RWPE1 (cell line): Measurements from ENCODE around the gene SIGLEC7.

Source experiments
- CTCF ChIA-PET: fragments of 350-600 bp; sonication (Branson Sonifier 250); formaldehyde crosslinking; extraction: SDS; loops from one replicate; lab custom pipeline; 2021; lab: Yijun Ruan, JAX
- POLR2A ChIA-PET: fragments of 400-600 bp; formaldehyde crosslinking; extraction: SDS; loops from one replicate; lab custom pipeline; 2020; ENCODE audit warnings: antibody characterized with exemption; ENCODE audit not compliant: low non-redundant PET; lab: Yijun Ruan, JAX
- DNase-seq: peaks from one replicate; pipeline ENCODE4 v3.0.0; 2012; ENCODE audit warnings: low spot score
- H3K27ac ChIP-seq: fragments of 450-650 bp; 2 replicates; pipeline ENCODE4 v1.5.1; 2017
- TF ChIP-seq, protein P1 (sequence below): fragments of 450-650 bp; conservative IDR thresholded peaks from 2 replicates; pipeline ENCODE4 v1.5.1; 2017; ENCODE audit warnings: low read depth, mild to moderate bottlenecking

The SIGLEC7 gene

DNA sequence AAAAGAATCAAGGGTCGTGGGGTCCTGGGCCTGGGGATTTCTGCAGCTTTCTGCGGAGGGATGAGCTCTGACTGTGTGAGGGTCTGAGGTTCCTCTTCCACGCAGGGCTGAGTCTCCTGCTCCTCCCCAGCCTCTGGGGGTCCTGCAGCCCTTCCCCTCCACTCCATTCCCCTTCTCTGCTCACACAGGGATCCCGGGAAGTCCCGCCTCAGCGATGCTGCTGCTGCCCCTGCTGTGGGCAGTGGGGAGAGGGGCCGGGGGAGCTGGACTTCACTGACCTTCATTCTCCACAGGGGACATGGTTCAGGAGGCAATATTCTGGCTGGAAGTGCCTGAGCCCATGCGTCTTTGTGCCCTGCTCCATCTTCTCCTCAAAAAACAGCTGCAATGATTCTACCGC, 56.5 kb downstream of the SIGLEC7 start:
- DNase-seq: no peak
- CTCF ChIA-PET: interaction anchor here (0.6 kb wide), 1 partner anchor 60 kb away, joined by 3 read pairs; no protein-coding TSS in a partner anchor
- TF ChIP-seq, protein P1, sequence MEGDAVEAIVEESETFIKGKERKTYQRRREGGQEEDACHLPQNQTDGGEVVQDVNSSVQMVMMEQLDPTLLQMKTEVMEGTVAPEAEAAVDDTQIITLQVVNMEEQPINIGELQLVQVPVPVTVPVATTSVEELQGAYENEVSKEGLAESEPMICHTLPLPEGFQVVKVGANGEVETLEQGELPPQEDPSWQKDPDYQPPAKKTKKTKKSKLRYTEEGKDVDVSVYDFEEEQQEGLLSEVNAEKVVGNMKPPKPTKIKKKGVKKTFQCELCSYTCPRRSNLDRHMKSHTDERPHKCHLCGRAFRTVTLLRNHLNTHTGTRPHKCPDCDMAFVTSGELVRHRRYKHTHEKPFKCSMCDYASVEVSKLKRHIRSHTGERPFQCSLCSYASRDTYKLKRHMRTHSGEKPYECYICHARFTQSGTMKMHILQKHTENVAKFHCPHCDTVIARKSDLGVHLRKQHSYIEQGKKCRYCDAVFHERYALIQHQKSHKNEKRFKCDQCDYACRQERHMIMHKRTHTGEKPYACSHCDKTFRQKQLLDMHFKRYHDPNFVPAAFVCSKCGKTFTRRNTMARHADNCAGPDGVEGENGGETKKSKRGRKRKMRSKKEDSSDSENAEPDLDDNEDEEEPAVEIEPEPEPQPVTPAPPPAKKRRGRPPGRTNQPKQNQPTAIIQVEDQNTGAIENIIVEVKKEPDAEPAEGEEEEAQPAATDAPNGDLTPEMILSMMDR: no peak

DNA sequence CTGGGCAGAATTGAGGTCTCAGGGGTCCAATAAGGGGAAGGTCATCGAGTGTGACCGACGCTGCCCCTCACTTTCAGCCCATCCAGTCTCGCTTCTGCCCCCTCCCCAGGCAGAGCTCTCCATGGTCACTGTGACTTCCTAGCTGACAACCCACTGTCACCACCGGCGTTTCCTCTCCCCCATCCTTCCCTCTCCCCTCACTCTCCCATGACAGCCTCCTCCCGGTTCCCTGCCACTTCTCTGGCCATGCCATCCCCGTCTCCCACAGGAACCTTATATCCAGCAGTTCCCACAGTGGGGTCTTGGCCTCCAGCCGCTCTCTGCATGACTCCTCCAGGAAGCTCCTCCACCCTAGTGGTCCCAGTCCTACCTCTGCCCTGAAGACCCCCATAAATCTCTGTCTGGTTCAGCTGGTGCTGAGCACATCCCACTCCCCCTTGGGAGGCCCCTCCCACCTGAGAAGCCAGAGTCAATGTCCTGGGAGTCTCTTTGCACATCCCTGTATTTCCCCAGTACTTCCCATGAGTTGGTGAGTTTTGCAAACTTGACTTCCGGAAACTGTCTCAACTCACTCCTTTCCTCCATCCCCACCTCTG, 58.1 kb downstream of the SIGLEC7 start:
- TF ChIP-seq, protein P1: no peak
- no peak overlapping the region for H3K27ac ChIP-seq
- no peak for DNase-seq
- CTCF ChIA-PET: no interaction called here
- POLR2A ChIA-PET: no interaction called here

More for the DNA sequence above, 56.5 kb downstream of the SIGLEC7 start:
- H3K27ac ChIP-seq: no peak overlapping the region
- POLR2A ChIA-PET: no interaction called here

GRCh38 chr19:51201712-51202111, 59.6 kb downstream of the SIGLEC7 start:
- no peak for DNase-seq
- no peak overlapping the region for H3K27ac ChIP-seq
- ChIA-PET CTCF (no interaction called here), POLR2A (no interaction called here)
- TF ChIP-seq, protein P1: no peak
